HEK293 (cell line): ENCODE data around the gene SLC6A3.

ENCODE experiments used
- CTCF ChIA-PET: fragments of 350-600 bp; formaldehyde crosslinking; extraction: SDS; loops from one replicate; lab custom pipeline; 2021; ENCODE audit warnings: antibody characterized with exemption; lab: Yijun Ruan, JAX
- POLR2A ChIA-PET: fragments of 300-600 bp; formaldehyde crosslinking; extraction: SDS; loops from one replicate; lab custom pipeline; 2020; ENCODE audit warnings: antibody characterized with exemption, inconsistent platforms; lab: Yijun Ruan, JAX
- H3K27ac ChIP-seq: fragments of 200-500 bp; sonication (Bioruptor generic); 2 replicates; pipeline ENCODE4 v1.5.1; 2014; ENCODE audit warnings: low read depth, low read length, control low read depth, inconsistent platforms; ENCODE audit errors: extremely low read depth
- H3K36me3 ChIP-seq, 2 experiments: fragments of 200-500 bp in 1 of 2; sonication (Bioruptor generic) in 1 of 2; 1 replicate in 1 of 2; 2 replicates in 1 of 2; pipeline ENCODE4 v1.5.1; 2014 to 2017; ENCODE audit warnings: inconsistent platforms in 2 of 2, low read length in 2 of 2; ENCODE audit not compliant: control insufficient read depth in 2 of 2, insufficient read depth in 1 of 2
- H3K4me1 ChIP-seq: fragments of 200-500 bp; sonication (Bioruptor generic); 2 replicates; pipeline ENCODE4 v1.5.1; 2014; ENCODE audit warnings: mild to moderate bottlenecking, low read length, inconsistent platforms; ENCODE audit not compliant: control insufficient read depth, insufficient read depth
- H3K4me3 ChIP-seq: 2 replicates; pipeline ENCODE4 v1.5.1; 2011; ENCODE audit warnings: low read depth, mild to moderate bottlenecking, control low read depth, low read length, moderate library complexity
- H3K9me3 ChIP-seq: fragments of 200-500 bp; sonication (Bioruptor generic); 2 replicates; pipeline ENCODE4 v1.5.1; 2014; ENCODE audit warnings: low read depth, low read length, inconsistent platforms; ENCODE audit not compliant: control insufficient read depth, insufficient read depth
- ELK4 ChIP-seq: IDR thresholded peaks from 2 replicates; pipeline ENCODE4 v1.6.1; 2011; ENCODE audit warnings: mild to moderate bottlenecking, low read depth, low read length, borderline replicate concordance
- FEZF1 ChIP-seq: fragments of 450-650 bp; formaldehyde crosslinking; IDR thresholded peaks from 2 replicates; pipeline ENCODE4 v1.5.1; 2016; ENCODE audit warnings: missing biosample characterization, missing genetic modification characterization
- GLI4 ChIP-seq: fragments of 450-650 bp; formaldehyde crosslinking; IDR thresholded peaks from 2 replicates; pipeline ENCODE4 v1.5.1; 2016; ENCODE audit warnings: missing biosample characterization, missing genetic modification characterization
- HOXA7 ChIP-seq: sonication (generic); formaldehyde crosslinking; IDR thresholded peaks from 2 replicates; pipeline ENCODE4 v1.8.1; 2022; ENCODE audit warnings: missing genetic modification reagents, borderline replicate concordance
- KLF1 ChIP-seq: fragments of 450-650 bp; formaldehyde crosslinking; IDR thresholded peaks from 2 replicates; pipeline ENCODE4 v1.5.1; 2016; ENCODE audit warnings: missing biosample characterization, missing genetic modification characterization
- KLF17 ChIP-seq: fragments of 450-650 bp; formaldehyde crosslinking; IDR thresholded peaks from 2 replicates; pipeline ENCODE4 v1.5.1; 2016; ENCODE audit warnings: missing biosample characterization, missing genetic modification characterization
- OSR2 ChIP-seq: fragments of 450-650 bp; formaldehyde crosslinking; IDR thresholded peaks from 2 replicates; pipeline ENCODE4 v1.5.1; 2016; ENCODE audit warnings: missing biosample characterization, missing genetic modification characterization
- SP7 ChIP-seq: fragments of 450-650 bp; formaldehyde crosslinking; IDR thresholded peaks from 2 replicates; pipeline ENCODE4 v1.5.1; 2016; ENCODE audit warnings: missing biosample characterization, missing genetic modification characterization
- ZBTB1 ChIP-seq: fragments of 450-650 bp; formaldehyde crosslinking; IDR thresholded peaks from 2 replicates; pipeline ENCODE4 v1.5.1; 2016; ENCODE audit warnings: missing biosample characterization, missing genetic modification characterization
- ZBTB21 ChIP-seq: fragments of 450-650 bp; formaldehyde crosslinking; IDR thresholded peaks from 2 replicates; pipeline ENCODE4 v1.5.1; 2017; ENCODE audit warnings: missing biosample characterization, missing genetic modification characterization
- ZNF133 ChIP-seq: fragments of 450-650 bp; formaldehyde crosslinking; IDR thresholded peaks from 2 replicates; pipeline ENCODE4 v1.5.1; 2016; ENCODE audit warnings: missing biosample characterization, missing genetic modification characterization
- ZNF175 ChIP-seq: fragments of 450-650 bp; formaldehyde crosslinking; IDR thresholded peaks from 2 replicates; pipeline ENCODE4 v1.5.1; 2016; ENCODE audit warnings: missing biosample characterization, missing genetic modification characterization
- ZNF26 ChIP-seq: fragments of 450-650 bp; formaldehyde crosslinking; IDR thresholded peaks from 2 replicates; pipeline ENCODE4 v1.5.1; 2016; ENCODE audit warnings: missing biosample characterization, missing genetic modification characterization
- ZNF362 ChIP-seq: fragments of 450-650 bp; formaldehyde crosslinking; IDR thresholded peaks from 2 replicates; pipeline ENCODE4 v1.5.1; 2016; ENCODE audit warnings: missing biosample characterization, missing genetic modification characterization
- ZNF433 ChIP-seq: fragments of 450-650 bp; formaldehyde crosslinking; IDR thresholded peaks from 2 replicates; pipeline ENCODE4 v1.5.1; 2016; ENCODE audit warnings: missing biosample characterization, missing genetic modification characterization, low read depth
- ZNF549 ChIP-seq: fragments of 450-650 bp; IDR thresholded peaks from 2 replicates; pipeline ENCODE4 v1.5.1; 2018; ENCODE audit warnings: missing biosample characterization, missing genetic modification characterization, mild to moderate bottlenecking, inconsistent platforms, moderate library complexity
- ZNF623 ChIP-seq: fragments of 450-650 bp; formaldehyde crosslinking; IDR thresholded peaks from 2 replicates; pipeline ENCODE4 v1.5.1; 2016; ENCODE audit warnings: missing biosample characterization, missing genetic modification characterization
- ZNF792 ChIP-seq: fragments of 450-650 bp; formaldehyde crosslinking; IDR thresholded peaks from 2 replicates; pipeline ENCODE4 v1.5.1; 2016; ENCODE audit warnings: missing biosample characterization, missing genetic modification characterization

The SLC6A3 gene

GRCh38 chr5:1415059-1415425 lies 30.2 kb downstream of the SLC6A3 start:
- no peak for TF ChIP-seq ZNF175 (tag by site-specific recombination)
- TF ChIP-seq ZNF623 (tag by site-specific recombination): no peak
- TF ChIP-seq ZNF792 (tag by site-specific recombination): no peak
- TF ChIP-seq OSR2: no peak
- TF ChIP-seq ZNF133 (tag by site-specific recombination): no peak
- no peak for TF ChIP-seq ZNF433 (tag by site-specific recombination)
- TF ChIP-seq ELK4: no peak
- TF ChIP-seq ZNF362: no peak
- no peak for TF ChIP-seq HOXA7 (CRISPR knock-in tag)
- no peak for TF ChIP-seq FEZF1 (tag by site-specific recombination)
- TF ChIP-seq SP7 (tag by site-specific recombination): no peak
- TF ChIP-seq ZNF26: no peak
- no peak for TF ChIP-seq ZNF549 (tag by site-specific recombination)
- TF ChIP-seq GLI4: no peak
- TF ChIP-seq ZBTB1 (tag by site-specific recombination): no peak
- no peak overlapping the region for H3K4me3 ChIP-seq
- no peaks in the 10 kb centered on the region for H3K9me3 ChIP-seq
- no peaks in the 10 kb centered on the region for H3K36me3 ChIP-seq
- POLR2A ChIA-PET: no interaction called here
- no peak overlapping the region for H3K27ac ChIP-seq
- CTCF ChIA-PET: interaction anchor here (1.1 kb wide), 1 partner anchor 35 kb away, joined by 12 read pairs; no protein-coding TSS in a partner anchor
- H3K4me1 ChIP-seq: no peaks in the 10 kb centered on the region

- Histone ChIP-seq H3K4me3 (no peak overlapping the region), H3K36me3 (no peaks in the 10 kb centered on the region), H3K9me3 (no peaks in the 10 kb centered on the region), H3K27ac (no peak overlapping the region), H3K4me1 (no peaks in the 10 kb centered on the region)
- ChIA-PET POLR2A (no interaction called here), CTCF (interaction anchor here (1.1 kb wide), 2 partner anchors 34 to 230 kb away, joined by 3 to 12 read pairs; no protein-coding TSS in a partner anchor)
- TF ChIP-seq ZBTB21 (tag by site-specific recombination): no peak
- 0 out of 2 replicates have a peak, but pooled peaks have one; percentile 30 for TF ChIP-seq KLF1
- no peak for TF ChIP-seq GLI4
- TF ChIP-seq KLF17 (tag by site-specific recombination): 0 out of 2 replicates have a peak, but pooled peaks have one; percentile 7
Measured at GRCh38 chr5:1414311-1415058, 30.8 kb downstream of the SLC6A3 start.
